Trophoblast cell (in vitro differentiated cells and primary cell): ENCODE data around the gene GCLC.

ENCODE experiments used
- DNase-seq, 2 donors: peaks; one replicate each; pipeline ENCODE4 v3.0.0-alpha.2; 2016
- H2AFZ ChIP-seq: 2 replicates; pipeline ENCODE4 v1.6.1; 2013; ENCODE audit warnings: low read length, moderate library complexity, mild to moderate bottlenecking; ENCODE audit not compliant: insufficient read depth, poor library complexity
- H2AK5ac ChIP-seq: 2 replicates; pipeline ENCODE4 v1.6.1; 2013; ENCODE audit warnings: mild to moderate bottlenecking, low read length
- H2BK120ac ChIP-seq: 2 replicates; pipeline ENCODE4 v1.6.1; 2013; ENCODE audit warnings: low read length, mild to moderate bottlenecking, moderate library complexity; ENCODE audit not compliant: insufficient read depth, poor library complexity
- H2BK12ac ChIP-seq: 2 replicates; pipeline ENCODE4 v1.6.1; 2013; ENCODE audit warnings: mild to moderate bottlenecking, low read length, moderate library complexity
- H2BK5ac ChIP-seq: 2 replicates; pipeline ENCODE4 v1.6.1; 2013; ENCODE audit warnings: low read length, low read depth, moderate library complexity, mild to moderate bottlenecking; ENCODE audit not compliant: poor library complexity
- H3K14ac ChIP-seq: 2 replicates; pipeline ENCODE4 v1.6.1; 2013; ENCODE audit warnings: mild to moderate bottlenecking, low read length
- H3K18ac ChIP-seq: 2 replicates; pipeline ENCODE4 v1.6.1; 2013; ENCODE audit warnings: mild to moderate bottlenecking, low read length
- H3K23ac ChIP-seq: 2 replicates; pipeline ENCODE4 v1.6.1; 2013; ENCODE audit warnings: low read length
- H3K27ac ChIP-seq: 2 replicates; pipeline ENCODE4 v1.5.1; 2013; ENCODE audit warnings: low read depth, mild to moderate bottlenecking, inconsistent platforms, low read length, moderate library complexity
- H3K27me3 ChIP-seq: 2 replicates; pipeline ENCODE4 v1.6.1; 2013; ENCODE audit warnings: inconsistent platforms, mild to moderate bottlenecking, low read length, moderate library complexity; ENCODE audit not compliant: insufficient read depth
- H3K36me3 ChIP-seq, 2 experiments: 1 replicate in 1 of 2; 2 replicates in 1 of 2; pipeline ENCODE4 v1.6.1; 2013; ENCODE audit warnings: low read length in 2 of 2, mild to moderate bottlenecking in 2 of 2, moderate library complexity in 1 of 2; ENCODE audit not compliant: insufficient read depth in 2 of 2, control insufficient read depth in 1 of 2
- H3K4ac ChIP-seq: 2 replicates; pipeline ENCODE4 v1.6.1; 2013; ENCODE audit warnings: low read depth, mild to moderate bottlenecking, low read length, moderate library complexity
- H3K4me1 ChIP-seq, 2 experiments: 1 replicate in 1 of 2; 2 replicates in 1 of 2; pipeline ENCODE4 v1.6.1; 2013; ENCODE audit warnings: low read length in 2 of 2, mild to moderate bottlenecking in 2 of 2, moderate library complexity in 1 of 2; ENCODE audit not compliant: insufficient read depth in 2 of 2, control insufficient read depth in 1 of 2
- H3K4me2 ChIP-seq: 2 replicates; pipeline ENCODE4 v1.6.1; 2013; ENCODE audit warnings: inconsistent platforms, mild to moderate bottlenecking, low read length, moderate library complexity
- H3K4me3 ChIP-seq: 2 replicates; pipeline ENCODE4 v1.5.1; 2013; ENCODE audit warnings: mild to moderate bottlenecking, low read depth, low read length, inconsistent platforms
- H3K79me1 ChIP-seq: one replicate; pipeline ENCODE4 v1.6.1; 2013; ENCODE audit warnings: low read length
- H3K79me2 ChIP-seq: 2 replicates; pipeline ENCODE4 v1.6.1; 2013; ENCODE audit warnings: low read length, mild to moderate bottlenecking; ENCODE audit not compliant: control insufficient read depth, insufficient read depth, poor library complexity
- H3K9ac ChIP-seq: 2 replicates; pipeline ENCODE4 v1.6.1; 2013; ENCODE audit warnings: mild to moderate bottlenecking, low read length
- H3K9me3 ChIP-seq: 2 replicates; pipeline ENCODE4 v1.6.1; 2013; ENCODE audit warnings: low read depth, mild to moderate bottlenecking, control low read depth, inconsistent platforms, low read length; ENCODE audit not compliant: insufficient read depth
- H4K12ac ChIP-seq: 2 replicates; pipeline ENCODE4 v1.6.1; 2013; ENCODE audit warnings: low read depth, mild to moderate bottlenecking, low read length, moderate library complexity
- H4K8ac ChIP-seq: 2 replicates; pipeline ENCODE4 v1.6.1; 2013; ENCODE audit warnings: low read depth, mild to moderate bottlenecking, low read length, moderate library complexity
- H4K91ac ChIP-seq: one replicate; pipeline ENCODE4 v1.6.1; 2013; ENCODE audit warnings: low read depth, mild to moderate bottlenecking, low read length, moderate library complexity
- WGBS: extraction: QIAGEN DNeasy Blood & Tissue Kit; methylation state at CpG from one replicate; pipeline ENCODE4 v1.1.7; 2013; ENCODE audit warnings: missing lambda C conversion rate; ENCODE audit not compliant: insufficient read length, insufficient coverage; ENCODE audit errors: extremely low coverage; 5-methylcytosine and 5-hydroxymethylcytosine counted together

GCLC gene

DNA sequence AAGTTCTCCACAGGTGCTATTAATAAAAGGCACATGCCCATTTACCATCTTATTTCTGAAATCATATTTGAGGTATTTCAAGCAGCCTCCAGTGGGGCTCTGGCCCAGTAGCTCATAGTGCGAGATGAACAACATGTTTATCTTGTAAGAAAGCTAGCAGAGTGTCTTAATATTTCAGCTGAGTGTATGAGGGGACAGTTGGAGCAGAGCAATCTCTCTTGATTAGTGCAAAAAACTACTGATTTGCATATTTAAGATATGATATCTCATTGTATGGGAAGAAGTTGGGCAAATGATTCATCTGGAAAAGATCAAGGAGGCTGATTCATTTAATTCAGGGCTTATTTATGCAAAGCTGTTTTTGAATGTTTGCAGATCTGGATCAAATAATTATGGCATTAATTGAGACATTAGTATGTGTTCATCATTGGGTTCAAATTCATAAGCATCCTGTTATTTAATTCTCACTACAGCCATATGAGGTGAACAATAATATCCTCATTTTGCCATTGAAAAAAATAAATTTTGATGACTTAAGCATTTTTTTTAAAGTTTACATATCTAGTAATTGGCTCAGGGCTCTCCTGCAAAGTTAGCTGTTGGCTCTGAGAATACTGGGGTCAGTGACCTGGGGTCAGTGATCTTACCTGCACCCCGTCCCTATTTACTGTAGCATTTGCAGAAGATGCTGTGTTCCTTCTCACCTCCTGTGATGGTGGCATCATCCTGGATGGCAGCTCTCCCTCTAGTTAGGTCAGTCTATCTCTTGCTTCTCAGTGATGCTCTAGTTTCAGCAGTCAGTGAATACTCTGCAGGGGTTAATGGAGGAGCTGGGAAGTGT lies 24.1 kb upstream of the GCLC start:
- no peak overlapping the region for H4K12ac ChIP-seq
- H3K27me3 ChIP-seq = no peaks in the 10 kb centered on the region
- WGBS = no CpG with 5 or more reads among the region's 2 CpGs
- no peak overlapping the region for H2BK120ac ChIP-seq
- H3K27ac ChIP-seq = no peak overlapping the region
- H3K79me2 ChIP-seq = no peaks in the 10 kb centered on the region
- H3K9me3 ChIP-seq = no peaks in the 10 kb centered on the region
- H3K9ac ChIP-seq = no peak overlapping the region
- H2AK5ac ChIP-seq = no peak overlapping the region
- H3K23ac ChIP-seq = peak overlapping the region; percentile 89
- no peak for DNase-seq
- no peak overlapping the region for H2BK5ac ChIP-seq
- H2AFZ ChIP-seq = no peak overlapping the region
- no peak overlapping the region for H3K4me3 ChIP-seq
- H3K18ac ChIP-seq = no peak overlapping the region
- no peak overlapping the region for H3K14ac ChIP-seq
- H3K79me1 ChIP-seq = no peaks in the 10 kb centered on the region
- no peak overlapping the region for H4K91ac ChIP-seq
- no peak overlapping the region for H4K8ac ChIP-seq
- H3K4me2 ChIP-seq = no peak overlapping the region
- H3K36me3 ChIP-seq = no peaks in the 10 kb centered on the region
- H3K4me1 ChIP-seq = no peaks in the 10 kb centered on the region
- no peak overlapping the region for H3K4ac ChIP-seq
- H2BK12ac ChIP-seq = no peak overlapping the region

DNA sequence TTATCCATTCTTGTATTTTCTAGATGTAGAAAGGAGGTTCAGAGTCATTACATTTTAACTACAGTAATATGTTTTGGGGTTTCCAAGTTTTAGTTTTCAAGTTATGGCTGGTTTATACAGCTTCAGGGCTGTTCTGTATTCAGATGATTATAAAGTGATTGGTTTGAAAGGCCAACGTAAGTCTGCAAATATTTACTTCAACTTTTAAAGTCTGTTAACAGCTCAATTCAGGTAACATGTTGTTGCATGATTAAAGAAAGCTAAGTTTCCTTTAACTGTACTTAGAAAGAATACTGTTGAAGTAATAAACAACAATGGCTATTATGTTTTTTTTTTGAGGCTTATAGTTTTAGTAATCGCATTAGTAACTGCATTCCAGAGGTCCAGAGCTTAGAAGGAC lies 22.8 kb upstream of the GCLC start:
- Histone ChIP-seq H3K4me2 (no peak overlapping the region), H3K4me3 (no peak overlapping the region), H3K23ac (no peak overlapping the region)

DNA sequence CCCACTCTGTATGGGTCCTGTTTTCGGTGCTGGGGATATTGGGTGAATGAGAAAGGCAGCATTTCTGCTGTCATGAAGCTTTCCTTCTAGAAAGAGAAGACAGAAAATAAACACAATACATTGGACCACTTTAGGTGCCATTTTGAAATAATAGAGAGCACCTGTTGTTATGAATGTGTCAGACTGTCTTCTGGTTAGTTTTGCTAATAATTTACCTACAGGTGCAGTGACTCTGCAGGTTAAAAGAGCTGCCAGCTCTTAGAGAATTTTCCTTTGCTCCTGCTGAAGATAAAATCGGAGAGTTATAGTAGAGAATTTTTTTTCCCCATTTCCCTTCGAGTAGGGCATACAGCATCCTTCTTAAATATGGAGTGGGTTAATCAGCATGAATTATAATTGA lies 21.9 kb upstream of the GCLC start:
- WGBS = no CpG with 5 or more reads among the region's 3 CpGs

More for the DNA sequence above, 22.8 kb upstream of the GCLC start:
- Histone ChIP-seq H3K14ac (no peak overlapping the region), H4K91ac (no peak overlapping the region), H3K36me3 (no peaks in the 10 kb centered on the region), H3K18ac (no peak overlapping the region), H2BK5ac (no peak overlapping the region), H2AFZ (no peak overlapping the region), H4K8ac (no peak overlapping the region), H3K27me3 (no peaks in the 10 kb centered on the region), H2BK120ac (no peak overlapping the region), H3K9me3 (no peaks in the 10 kb centered on the region), H3K79me1 (no peaks in the 10 kb centered on the region), H2BK12ac (no peak overlapping the region), H3K79me2 (no peaks in the 10 kb centered on the region), H4K12ac (no peak overlapping the region), H3K27ac (no peak overlapping the region), H3K4ac (no peak overlapping the region), H2AK5ac (no peak overlapping the region), H3K9ac (no peak overlapping the region), H3K4me1 (no peaks in the 10 kb centered on the region)
- no CpG with 5 or more reads among the region's 2 CpGs for WGBS
- no peak for DNase-seq

DNA sequence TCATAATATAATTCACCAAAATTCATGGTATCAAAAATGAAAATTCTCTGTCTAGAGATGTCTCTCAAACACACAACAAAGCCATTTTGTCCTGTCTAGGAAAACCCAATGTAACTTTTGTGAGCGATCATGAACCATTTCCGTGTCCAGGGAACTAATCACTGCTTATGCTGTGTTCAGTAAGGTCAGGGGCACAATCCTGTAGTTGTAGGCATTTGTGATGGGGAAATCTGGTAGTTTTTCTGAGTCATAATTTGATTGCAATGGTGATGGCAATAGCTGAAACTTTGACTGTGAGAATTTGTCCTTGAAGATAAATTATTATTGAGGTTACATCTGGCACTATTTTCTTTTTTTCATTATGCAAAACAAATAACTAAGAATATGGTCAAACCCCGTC lies 21.0 kb upstream of the GCLC start:
- Histone ChIP-seq H4K8ac (no peak overlapping the region), H3K4ac (no peak overlapping the region), H3K79me2 (no peaks in the 10 kb centered on the region), H2BK120ac (no peak overlapping the region), H3K79me1 (no peaks in the 10 kb centered on the region), H3K23ac (no peak overlapping the region), H3K4me2 (no peak overlapping the region), H2AFZ (no peak overlapping the region), H3K9ac (no peak overlapping the region), H3K36me3 (no peaks in the 10 kb centered on the region), H3K27ac (no peak overlapping the region), H3K4me3 (no peak overlapping the region), H2AK5ac (no peak overlapping the region), H3K9me3 (no peaks in the 10 kb centered on the region), H4K91ac (no peak overlapping the region), H3K14ac (no peak overlapping the region), H3K27me3 (no peaks in the 10 kb centered on the region), H3K18ac (no peak overlapping the region), H2BK5ac (no peak overlapping the region), H3K4me1 (no peaks in the 10 kb centered on the region), H4K12ac (no peak overlapping the region), H2BK12ac (no peak overlapping the region)
- DNase-seq = peak in 1 of 2 donors; percentile 3
- WGBS = no CpG with 5 or more reads among the region's 3 CpGs

More for the DNA sequence above, 21.9 kb upstream of the GCLC start:
- no peak overlapping the region for H2BK5ac ChIP-seq
- H3K18ac ChIP-seq = no peak overlapping the region
- no peak overlapping the region for H2BK12ac ChIP-seq
- no peaks in the 10 kb centered on the region for H3K79me1 ChIP-seq
- H3K4me3 ChIP-seq = no peak overlapping the region
- H4K12ac ChIP-seq = no peak overlapping the region
- no peak overlapping the region for H3K23ac ChIP-seq
- H2AFZ ChIP-seq = no peak overlapping the region
- H3K36me3 ChIP-seq = no peaks in the 10 kb centered on the region
- H2AK5ac ChIP-seq = no peak overlapping the region
- no peaks in the 10 kb centered on the region for H3K27me3 ChIP-seq
- H3K9me3 ChIP-seq = no peaks in the 10 kb centered on the region
- H4K8ac ChIP-seq = no peak overlapping the region
- no peak overlapping the region for H2BK120ac ChIP-seq
- H4K91ac ChIP-seq = no peak overlapping the region
- no peak overlapping the region for H3K4ac ChIP-seq
- no peaks in the 10 kb centered on the region for H3K79me2 ChIP-seq
- no peak overlapping the region for H3K14ac ChIP-seq
- no peak for DNase-seq
- H3K27ac ChIP-seq = no peak overlapping the region
- no peaks in the 10 kb centered on the region for H3K4me1 ChIP-seq
- no peak overlapping the region for H3K9ac ChIP-seq
- H3K4me2 ChIP-seq = no peak overlapping the region
